K562 (cell line): ENCODE data around the gene GNAI3. TPM values are rescaled to one million over a fixed set of nuclear protein-coding genes. Genes with fewer than 3 reads are reported as not detected.

Experiments
- CBX1 ChIP-seq: sonication (generic); IDR thresholded peaks from 2 replicates; pipeline ENCODE4 v1.6.1; 2016; ENCODE audit warnings: antibody characterized with exemption, low read depth, mild to moderate bottlenecking
- ETS2 ChIP-seq: IDR thresholded peaks from 2 replicates; pipeline ENCODE4 v1.6.1; 2016; ENCODE audit warnings: borderline replicate concordance, missing genetic modification characterization, mild to moderate bottlenecking, moderate library complexity, missing compliant biosample characterization; ENCODE audit not compliant: poor library complexity, severe bottlenecking
- SMARCE1 ChIP-seq: fragments of 450-650 bp; IDR thresholded peaks from 2 replicates; pipeline ENCODE4 v1.7.1; 2016; ENCODE audit warnings: mild to moderate bottlenecking
- TEAD1 ChIP-seq, 2 experiments: fragments of 450-650 bp in 1 of 2; sonication (generic) in 1 of 2; formaldehyde crosslinking; IDR thresholded peaks; 2 replicates each; pipeline versions ENCODE4 v1.4.0 to v1.8.0; 2020 to 2022; ENCODE audit warnings: mild to moderate bottlenecking in 2 of 2, missing genetic modification reagents in 1 of 2
- ZFX ChIP-seq: sonication (generic); formaldehyde crosslinking; IDR thresholded peaks from 2 replicates; pipeline ENCODE4 v1.8.0; 2022; ENCODE audit warnings: mild to moderate bottlenecking, missing genetic modification reagents, moderate library complexity
- ZNF121 ChIP-seq: sonication (generic); formaldehyde crosslinking; conservative IDR thresholded peaks from 2 replicates; pipeline ENCODE4 v1.8.0; 2022; ENCODE audit warnings: missing genetic modification reagents
- ZNF263 ChIP-seq: sonication (generic); formaldehyde crosslinking; IDR thresholded peaks from 2 replicates; pipeline ENCODE4 v1.8.0; 2022; ENCODE audit warnings: mild to moderate bottlenecking, missing genetic modification reagents, borderline replicate concordance
- polyA plus RNA-seq, 8 experiments: library from polyadenylated mRNA; depleted of rRNA in 4 of 8; stranded (reverse) in 5 of 8; unstranded in 3 of 8; fragments of >200 nt; fragmentation: Nextera tagmentation in 2 of 8; fragmentation: Illumina TruSeq in 1 of 8; extraction: Ambion mirVana in 2 of 8; extraction: Trizol in 1 of 8; gene quantifications; 2 replicates each; pipeline versions ENCODE4 v1.2.1 to v1.2.3, GENCODE V29; 2011 to 2014; ENCODE audit warnings: inconsistent platforms in 1 of 8, missing spikeins in 1 of 8
- total RNA-seq, 7 experiments: library from RNA; depleted of rRNA in 6 of 7; stranded (reverse); fragments of >200 nt in 6 of 7; fragmentation: Illumina TruSeq in 2 of 7; extraction: Trizol in 2 of 7; gene quantifications; 2 replicates each; pipeline versions ENCODE4 v1.2.1 to v1.2.3, GENCODE V29; 2011 to 2021; ENCODE audit warnings: low replicate concordance in 1 of 7
- TF ChIP-seq, protein P1 (sequence below): fragments of 250-450 bp; sonication (Bioruptor Pico); IDR thresholded peaks from 2 replicates; pipeline ENCODE4 v1.8.0; 2021; ENCODE audit warnings: borderline replicate concordance, mild to moderate bottlenecking, moderate library complexity; ENCODE audit not compliant: poor library complexity, severe bottlenecking
- TF ChIP-seq, protein P2 (sequence below): fragments of 250-450 bp; sonication (Bioruptor Pico); IDR thresholded peaks from 2 replicates; pipeline ENCODE4 v1.8.0; 2022; ENCODE audit warnings: inconsistent platforms
- TF ChIP-seq, protein P3 (sequence below): fragments of 450-650 bp; IDR thresholded peaks from 2 replicates; pipeline ENCODE4 v1.6.1; 2016; ENCODE audit warnings: mild to moderate bottlenecking, moderate library complexity
- TF ChIP-seq, protein P4 (sequence below): sonication (generic); formaldehyde crosslinking; IDR thresholded peaks from 2 replicates; pipeline ENCODE4 v1.5.0; 2020; ENCODE audit warnings: missing genetic modification reagents

GNAI3 gene
- total and polyA plus RNA-seq, 9 of the 15 experiments (the other 6 are each of a cell fraction or from before 2014, with no cell fraction given), result 6.3 to 13.2 (median 8.9) TPM

DNA sequence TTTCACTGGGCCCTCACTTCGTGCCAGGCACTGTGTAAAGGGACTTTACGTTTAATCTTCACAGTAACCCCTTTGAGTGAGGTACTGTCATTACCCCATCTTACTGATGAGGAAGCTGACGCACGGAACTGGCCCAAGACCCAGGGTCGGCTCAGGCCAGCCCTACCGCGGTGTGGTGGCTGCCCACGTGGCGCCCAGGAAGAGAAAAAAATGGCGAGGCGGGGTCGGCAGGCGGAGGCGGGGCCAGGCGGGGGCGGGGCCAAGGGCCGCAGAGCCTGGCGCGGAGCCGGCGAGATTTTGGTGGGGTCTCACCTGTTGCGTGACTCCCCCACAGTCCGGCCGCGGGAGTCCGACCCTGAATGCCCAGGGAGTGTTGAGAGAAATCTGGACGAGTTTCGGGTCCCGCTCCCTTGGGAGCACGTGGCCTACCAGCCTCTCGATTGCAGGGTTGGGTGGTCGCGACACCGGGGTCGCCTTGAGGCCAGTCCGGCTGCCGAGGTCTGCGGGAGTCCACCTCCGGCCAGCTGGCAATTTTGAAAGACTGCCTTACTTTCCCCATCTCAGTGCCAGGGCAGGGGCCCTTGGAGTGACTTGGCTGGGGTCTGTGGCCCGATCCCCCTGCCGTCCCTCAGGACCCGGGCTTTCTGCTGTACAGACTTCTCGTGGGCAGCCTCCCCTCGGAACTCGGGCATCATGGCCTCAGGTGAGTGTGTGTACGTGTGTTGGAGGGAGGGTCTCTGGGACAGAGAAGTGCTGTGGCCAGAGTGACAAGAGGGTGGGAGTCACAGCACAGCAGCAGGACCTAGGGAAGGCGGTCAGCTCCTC, 71.4 kb downstream of the GNAI3 start, which contains the start of the genes AMPD2 and GNAT2 (continued):
- TF ChIP-seq TEAD1 (CRISPR knock-in tag; IDR thresholded peaks at IDR 0.05) (peak in 1 of 2 experiments; percentile 91; a peak in 1 of 4 replicates), CBX1 (peak; percentile 31; the same call in 1 of the 2 replicates), SMARCE1 (0 out of 2 replicates have a peak, but pooled peaks have one; percentile 41), ZNF263 (CRISPR knock-in tag) (no peak; the same call in 1 of the 2 replicates), ETS2 (tag) (no peak), ZFX (CRISPR knock-in tag) (peak; percentile 78), ZNF121 (CRISPR knock-in tag) (0 out of 2 replicates have a peak, but pooled peaks have one; percentile 16)
- TF ChIP-seq, protein P1, sequence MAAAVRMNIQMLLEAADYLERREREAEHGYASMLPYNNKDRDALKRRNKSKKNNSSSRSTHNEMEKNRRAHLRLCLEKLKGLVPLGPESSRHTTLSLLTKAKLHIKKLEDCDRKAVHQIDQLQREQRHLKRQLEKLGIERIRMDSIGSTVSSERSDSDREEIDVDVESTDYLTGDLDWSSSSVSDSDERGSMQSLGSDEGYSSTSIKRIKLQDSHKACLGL, result peak; percentile 78
- TF ChIP-seq, protein P2, sequence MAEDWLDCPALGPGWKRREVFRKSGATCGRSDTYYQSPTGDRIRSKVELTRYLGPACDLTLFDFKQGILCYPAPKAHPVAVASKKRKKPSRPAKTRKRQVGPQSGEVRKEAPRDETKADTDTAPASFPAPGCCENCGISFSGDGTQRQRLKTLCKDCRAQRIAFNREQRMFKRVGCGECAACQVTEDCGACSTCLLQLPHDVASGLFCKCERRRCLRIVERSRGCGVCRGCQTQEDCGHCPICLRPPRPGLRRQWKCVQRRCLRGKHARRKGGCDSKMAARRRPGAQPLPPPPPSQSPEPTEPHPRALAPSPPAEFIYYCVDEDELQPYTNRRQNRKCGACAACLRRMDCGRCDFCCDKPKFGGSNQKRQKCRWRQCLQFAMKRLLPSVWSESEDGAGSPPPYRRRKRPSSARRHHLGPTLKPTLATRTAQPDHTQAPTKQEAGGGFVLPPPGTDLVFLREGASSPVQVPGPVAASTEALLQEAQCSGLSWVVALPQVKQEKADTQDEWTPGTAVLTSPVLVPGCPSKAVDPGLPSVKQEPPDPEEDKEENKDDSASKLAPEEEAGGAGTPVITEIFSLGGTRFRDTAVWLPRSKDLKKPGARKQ (CRISPR knock-in tag), result no peak
- TF ChIP-seq, protein P3, sequence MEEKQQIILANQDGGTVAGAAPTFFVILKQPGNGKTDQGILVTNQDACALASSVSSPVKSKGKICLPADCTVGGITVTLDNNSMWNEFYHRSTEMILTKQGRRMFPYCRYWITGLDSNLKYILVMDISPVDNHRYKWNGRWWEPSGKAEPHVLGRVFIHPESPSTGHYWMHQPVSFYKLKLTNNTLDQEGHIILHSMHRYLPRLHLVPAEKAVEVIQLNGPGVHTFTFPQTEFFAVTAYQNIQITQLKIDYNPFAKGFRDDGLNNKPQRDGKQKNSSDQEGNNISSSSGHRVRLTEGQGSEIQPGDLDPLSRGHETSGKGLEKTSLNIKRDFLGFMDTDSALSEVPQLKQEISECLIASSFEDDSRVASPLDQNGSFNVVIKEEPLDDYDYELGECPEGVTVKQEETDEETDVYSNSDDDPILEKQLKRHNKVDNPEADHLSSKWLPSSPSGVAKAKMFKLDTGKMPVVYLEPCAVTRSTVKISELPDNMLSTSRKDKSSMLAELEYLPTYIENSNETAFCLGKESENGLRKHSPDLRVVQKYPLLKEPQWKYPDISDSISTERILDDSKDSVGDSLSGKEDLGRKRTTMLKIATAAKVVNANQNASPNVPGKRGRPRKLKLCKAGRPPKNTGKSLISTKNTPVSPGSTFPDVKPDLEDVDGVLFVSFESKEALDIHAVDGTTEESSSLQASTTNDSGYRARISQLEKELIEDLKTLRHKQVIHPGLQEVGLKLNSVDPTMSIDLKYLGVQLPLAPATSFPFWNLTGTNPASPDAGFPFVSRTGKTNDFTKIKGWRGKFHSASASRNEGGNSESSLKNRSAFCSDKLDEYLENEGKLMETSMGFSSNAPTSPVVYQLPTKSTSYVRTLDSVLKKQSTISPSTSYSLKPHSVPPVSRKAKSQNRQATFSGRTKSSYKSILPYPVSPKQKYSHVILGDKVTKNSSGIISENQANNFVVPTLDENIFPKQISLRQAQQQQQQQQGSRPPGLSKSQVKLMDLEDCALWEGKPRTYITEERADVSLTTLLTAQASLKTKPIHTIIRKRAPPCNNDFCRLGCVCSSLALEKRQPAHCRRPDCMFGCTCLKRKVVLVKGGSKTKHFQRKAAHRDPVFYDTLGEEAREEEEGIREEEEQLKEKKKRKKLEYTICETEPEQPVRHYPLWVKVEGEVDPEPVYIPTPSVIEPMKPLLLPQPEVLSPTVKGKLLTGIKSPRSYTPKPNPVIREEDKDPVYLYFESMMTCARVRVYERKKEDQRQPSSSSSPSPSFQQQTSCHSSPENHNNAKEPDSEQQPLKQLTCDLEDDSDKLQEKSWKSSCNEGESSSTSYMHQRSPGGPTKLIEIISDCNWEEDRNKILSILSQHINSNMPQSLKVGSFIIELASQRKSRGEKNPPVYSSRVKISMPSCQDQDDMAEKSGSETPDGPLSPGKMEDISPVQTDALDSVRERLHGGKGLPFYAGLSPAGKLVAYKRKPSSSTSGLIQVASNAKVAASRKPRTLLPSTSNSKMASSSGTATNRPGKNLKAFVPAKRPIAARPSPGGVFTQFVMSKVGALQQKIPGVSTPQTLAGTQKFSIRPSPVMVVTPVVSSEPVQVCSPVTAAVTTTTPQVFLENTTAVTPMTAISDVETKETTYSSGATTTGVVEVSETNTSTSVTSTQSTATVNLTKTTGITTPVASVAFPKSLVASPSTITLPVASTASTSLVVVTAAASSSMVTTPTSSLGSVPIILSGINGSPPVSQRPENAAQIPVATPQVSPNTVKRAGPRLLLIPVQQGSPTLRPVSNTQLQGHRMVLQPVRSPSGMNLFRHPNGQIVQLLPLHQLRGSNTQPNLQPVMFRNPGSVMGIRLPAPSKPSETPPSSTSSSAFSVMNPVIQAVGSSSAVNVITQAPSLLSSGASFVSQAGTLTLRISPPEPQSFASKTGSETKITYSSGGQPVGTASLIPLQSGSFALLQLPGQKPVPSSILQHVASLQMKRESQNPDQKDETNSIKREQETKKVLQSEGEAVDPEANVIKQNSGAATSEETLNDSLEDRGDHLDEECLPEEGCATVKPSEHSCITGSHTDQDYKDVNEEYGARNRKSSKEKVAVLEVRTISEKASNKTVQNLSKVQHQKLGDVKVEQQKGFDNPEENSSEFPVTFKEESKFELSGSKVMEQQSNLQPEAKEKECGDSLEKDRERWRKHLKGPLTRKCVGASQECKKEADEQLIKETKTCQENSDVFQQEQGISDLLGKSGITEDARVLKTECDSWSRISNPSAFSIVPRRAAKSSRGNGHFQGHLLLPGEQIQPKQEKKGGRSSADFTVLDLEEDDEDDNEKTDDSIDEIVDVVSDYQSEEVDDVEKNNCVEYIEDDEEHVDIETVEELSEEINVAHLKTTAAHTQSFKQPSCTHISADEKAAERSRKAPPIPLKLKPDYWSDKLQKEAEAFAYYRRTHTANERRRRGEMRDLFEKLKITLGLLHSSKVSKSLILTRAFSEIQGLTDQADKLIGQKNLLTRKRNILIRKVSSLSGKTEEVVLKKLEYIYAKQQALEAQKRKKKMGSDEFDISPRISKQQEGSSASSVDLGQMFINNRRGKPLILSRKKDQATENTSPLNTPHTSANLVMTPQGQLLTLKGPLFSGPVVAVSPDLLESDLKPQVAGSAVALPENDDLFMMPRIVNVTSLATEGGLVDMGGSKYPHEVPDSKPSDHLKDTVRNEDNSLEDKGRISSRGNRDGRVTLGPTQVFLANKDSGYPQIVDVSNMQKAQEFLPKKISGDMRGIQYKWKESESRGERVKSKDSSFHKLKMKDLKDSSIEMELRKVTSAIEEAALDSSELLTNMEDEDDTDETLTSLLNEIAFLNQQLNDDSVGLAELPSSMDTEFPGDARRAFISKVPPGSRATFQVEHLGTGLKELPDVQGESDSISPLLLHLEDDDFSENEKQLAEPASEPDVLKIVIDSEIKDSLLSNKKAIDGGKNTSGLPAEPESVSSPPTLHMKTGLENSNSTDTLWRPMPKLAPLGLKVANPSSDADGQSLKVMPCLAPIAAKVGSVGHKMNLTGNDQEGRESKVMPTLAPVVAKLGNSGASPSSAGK, result peak; percentile 67
- TF ChIP-seq, protein P4, sequence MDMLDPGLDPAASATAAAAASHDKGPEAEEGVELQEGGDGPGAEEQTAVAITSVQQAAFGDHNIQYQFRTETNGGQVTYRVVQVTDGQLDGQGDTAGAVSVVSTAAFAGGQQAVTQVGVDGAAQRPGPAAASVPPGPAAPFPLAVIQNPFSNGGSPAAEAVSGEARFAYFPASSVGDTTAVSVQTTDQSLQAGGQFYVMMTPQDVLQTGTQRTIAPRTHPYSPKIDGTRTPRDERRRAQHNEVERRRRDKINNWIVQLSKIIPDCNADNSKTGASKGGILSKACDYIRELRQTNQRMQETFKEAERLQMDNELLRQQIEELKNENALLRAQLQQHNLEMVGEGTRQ (CRISPR knock-in tag), result peak; percentile 83
